ENCODE measurements around the gene HEATR5B.
A peak's percentile ranks its signal among the peaks of the same experiment; 100 is the strongest.
"Not testable (repeated sequence)": the region's sequence is repeated elsewhere in the genome, so short reads cannot be mapped to it uniquely, and the experiment has no call there.

The HEATR5B gene

DNA sequence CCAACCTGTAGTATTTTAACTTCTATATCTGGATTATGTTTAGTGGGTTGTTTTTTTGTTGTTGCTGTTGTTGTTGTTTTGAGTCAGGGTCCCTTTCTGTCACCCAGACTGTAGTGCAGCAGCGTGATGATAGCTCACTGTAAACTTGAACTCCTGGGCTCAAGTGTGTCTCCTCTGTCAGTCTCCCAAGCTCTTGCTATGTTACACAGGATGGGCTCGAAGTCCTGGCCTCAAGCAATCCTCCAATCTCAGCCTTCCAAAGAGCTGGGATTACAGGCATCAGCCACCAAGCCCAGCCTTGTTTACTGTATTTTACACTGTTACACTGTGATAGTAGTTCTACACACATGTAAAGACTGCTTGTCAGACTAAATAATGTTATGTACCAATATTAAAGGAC is 108.1 kb downstream of the HEATR5B start:
- no peak for DNase-seq

DNA sequence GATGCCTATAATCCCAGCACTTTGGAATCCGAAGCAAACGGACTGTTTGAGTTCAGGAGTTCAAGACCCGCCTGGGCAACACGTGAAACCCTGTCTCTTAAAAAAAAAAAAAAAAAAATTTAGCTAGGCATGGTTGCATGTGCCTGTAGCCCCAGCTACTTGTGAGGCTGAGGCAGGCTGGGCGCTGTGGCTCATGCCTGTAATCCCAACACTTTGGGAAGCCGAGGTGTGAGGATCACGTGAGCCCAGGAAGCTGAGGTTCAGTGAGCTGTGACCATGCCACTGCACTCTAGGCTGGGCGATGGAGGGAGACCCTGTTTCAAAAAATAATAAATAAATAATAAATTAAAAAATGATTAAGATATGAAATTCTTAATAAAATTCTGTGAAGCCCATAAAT is 108.9 kb downstream of the HEATR5B start:
- DNase-seq = no peak

DNA sequence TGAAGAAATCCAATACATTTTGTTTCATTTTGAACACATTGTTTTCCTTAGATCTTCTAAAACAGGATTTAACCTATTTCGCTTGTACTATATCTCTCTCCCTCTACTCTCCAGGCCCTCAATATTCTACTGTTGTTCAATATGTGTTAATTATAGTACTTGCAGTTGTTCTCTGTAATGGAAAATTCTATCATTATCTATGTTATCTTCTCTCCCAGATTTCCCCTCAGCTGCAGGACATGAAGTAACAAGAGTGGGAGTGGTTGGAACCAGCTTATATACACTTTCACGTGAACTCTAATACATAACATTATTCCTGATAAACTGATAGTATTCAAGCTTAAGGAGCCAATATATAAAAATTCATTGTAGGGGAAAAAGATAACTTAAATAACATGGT is 110.9 kb downstream of the HEATR5B start:
- no peak for DNase-seq

DNA sequence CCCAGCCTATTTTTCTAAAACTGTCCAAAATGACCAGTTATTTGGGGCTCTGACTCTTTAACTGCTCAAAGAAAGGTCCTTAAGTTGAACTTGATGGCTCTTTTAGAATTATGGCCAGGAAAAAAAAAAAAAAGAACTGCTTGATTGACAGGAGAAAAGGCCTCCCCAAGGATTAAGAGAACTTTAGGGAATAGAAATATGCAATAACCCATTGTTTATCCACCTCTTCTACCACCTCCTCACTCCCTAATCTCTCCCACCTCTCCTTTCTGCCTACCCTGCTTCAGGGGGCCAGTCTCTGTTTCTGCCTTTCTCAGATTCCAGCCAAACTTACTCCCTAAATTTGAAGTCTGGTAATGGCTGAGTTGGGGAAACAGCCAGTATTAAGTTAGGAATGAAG is 112.2 kb downstream of the HEATR5B start:
- DNase-seq = no peak

DNA sequence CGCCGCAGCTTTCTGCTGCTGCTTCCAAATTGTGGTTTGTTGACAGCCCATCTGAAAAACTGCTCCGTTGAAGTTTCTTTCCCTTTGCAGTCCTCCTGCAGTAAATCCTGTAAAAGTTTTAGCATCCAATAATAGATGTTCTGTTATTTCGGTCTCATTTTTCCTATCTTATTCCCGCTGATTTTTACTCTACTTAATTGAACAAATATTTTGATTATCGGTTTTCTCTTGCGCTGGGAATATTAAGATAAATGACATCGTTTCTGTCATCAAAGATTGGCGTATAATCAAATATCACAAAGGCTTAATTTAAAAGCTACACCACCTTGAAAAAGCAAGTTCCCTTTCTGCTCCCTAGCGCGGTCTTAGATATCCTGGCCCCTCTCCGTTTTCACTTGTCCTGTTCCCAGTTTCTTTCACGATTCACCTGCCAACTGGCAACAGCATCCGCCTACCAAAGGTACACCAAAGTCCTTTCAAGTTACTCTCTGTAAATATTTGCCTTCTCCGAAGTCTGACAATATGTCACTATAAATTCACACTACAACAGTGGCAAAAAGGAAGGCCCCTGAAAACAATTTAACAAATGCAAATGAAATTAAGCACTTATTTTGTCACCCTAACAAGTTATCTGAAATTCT is 116.8 kb downstream of the HEATR5B start:
- no peak for DNase-seq

DNA sequence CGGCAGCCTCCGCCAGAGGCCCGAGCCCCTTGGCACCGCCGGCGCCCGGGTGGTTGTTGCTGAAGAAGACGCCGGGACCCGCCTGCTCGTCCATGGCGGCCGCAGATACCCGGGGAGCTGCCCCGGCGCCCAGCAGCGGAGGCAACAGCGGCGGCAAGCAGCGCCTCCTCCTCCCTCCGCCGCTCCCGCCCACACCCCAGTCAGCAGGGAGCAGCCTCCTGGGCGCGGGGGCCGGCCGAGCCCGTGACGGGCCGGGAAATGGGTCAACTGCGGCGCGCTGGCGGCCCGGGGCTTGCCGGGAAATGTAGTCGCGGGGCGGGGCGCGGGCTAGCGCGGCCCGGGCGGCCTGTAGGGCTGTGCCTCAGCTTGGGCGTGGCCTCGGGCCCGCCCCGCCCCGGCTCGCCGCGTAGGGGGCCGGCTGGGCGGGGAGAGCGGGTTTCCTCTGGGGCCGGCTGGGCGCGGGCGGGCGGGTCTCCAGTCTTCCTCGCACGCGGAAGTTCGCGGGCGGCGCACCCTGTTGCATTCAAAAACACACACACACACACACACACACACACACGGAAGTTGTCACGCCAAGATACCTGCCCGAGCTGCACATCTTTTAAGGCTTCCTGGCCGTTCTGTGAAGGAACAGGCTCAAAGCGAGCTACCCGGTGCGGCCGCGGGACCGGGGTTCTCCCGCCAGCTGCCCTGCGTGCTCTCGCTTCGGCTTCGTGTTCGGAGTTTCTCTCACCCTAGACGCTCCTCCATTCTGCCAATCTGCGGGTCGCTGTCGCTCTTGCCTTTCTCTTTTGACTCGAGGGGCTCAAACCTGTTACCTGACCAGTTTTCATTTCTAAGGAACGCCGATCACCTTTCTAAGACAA is 117.6 kb downstream of the HEATR5B start, which contains the start of gene STRN:
Gene STRN, minus strand, starts transcription at position 167 of the 866 bp plus-strand sequence. Its CDS starts 73 bp downstream, at position 94.
- DNase-seq = peak in 1 of 2 experiments; percentile 83

DNA sequence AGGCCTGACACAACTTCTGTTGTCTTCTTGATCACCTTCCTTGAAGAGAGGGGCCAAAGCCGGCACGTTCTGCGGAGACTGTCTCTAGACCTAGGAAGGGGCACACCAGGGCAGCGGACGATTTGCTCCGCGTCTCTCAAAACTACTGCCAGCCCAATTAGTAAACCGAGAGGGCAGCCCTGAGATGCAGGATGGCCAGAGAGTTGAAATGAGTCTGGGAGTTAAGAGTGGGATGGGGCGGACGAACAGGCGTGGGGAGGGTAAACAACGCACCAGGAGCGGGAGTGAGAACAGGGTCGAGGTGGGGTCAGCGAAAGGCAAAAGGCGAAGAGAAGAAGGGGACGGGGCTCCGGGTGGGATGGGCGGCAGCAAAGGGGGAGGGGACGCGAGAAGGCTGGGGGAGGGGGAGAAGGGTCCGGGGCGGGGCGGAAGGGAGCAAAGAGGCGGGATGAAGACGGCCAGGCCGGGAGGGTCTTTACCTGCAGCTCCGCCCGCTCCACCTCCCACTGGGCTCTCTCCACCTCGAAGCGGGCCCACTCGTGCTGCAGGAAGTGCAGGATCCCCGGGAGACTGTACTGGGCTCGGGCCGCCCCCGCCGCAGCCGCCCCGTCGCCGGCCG is 118.3 kb downstream of the HEATR5B start:
- DNase-seq = no peak

DNA sequence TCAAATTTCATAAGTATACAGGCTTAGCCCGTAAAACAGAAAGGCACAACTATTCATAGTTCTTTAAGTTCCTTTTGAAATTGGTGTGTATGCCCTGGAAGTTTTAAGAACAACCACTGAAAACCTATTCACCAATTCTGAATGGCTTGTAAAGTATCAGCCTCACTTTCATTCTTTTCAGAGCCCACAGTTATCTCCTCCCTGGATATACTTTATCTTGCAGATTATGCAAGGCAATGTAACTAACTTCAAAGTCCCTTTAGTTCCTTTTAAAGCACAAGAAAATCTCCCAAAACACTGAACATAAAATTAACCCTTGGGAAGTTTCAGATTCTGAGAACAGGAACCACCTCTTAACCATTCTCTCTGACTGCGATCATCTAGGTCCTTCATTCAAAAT is 119.0 kb downstream of the HEATR5B start:
- DNase-seq = no peak

DNA sequence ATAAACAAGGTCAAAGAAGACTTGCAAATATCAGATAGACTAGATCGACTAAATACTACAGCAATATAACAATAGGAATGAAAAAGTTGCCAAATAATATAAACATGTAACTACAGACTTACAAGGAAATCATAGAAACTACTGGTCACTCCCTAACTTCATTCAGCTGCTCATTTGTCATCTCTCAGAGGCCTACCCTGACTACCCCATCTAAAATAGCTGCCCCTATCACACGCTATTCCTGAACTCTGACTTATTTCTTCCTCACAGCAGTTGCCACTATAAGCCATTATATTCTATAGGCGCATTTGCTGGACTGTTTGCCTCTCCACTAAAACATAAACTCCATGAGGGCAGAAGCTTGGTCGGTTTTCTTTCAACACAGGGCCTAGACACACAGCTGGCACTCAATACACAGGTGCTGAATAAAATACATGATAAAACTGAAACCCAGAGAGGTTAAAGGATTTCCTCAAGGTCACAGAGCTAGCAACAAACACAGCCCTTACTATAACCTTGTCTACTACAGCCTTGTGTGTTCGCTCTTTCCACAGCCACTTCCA is 119.6 kb downstream of the HEATR5B start:
- no peak for DNase-seq

DNA sequence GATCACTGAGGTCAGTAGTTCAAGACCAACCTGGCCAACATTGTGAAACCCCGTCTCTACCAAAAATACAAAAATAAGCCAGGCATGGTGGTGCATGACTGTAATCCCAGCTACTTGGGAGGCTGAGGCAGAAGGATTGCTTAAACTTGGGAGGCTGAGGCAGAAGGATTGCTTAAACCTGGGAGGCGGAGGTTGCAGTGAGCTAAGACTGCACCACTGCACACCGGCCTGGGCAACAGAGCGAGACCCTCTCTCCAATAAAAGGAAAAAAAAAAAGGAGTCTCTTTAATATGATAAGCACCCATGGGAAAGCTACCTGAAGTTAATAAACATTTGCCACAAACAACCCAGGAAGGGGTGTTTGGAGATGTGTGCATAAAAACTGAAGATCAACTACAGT is 120.4 kb downstream of the HEATR5B start:
- DNase-seq = no peak

DNA sequence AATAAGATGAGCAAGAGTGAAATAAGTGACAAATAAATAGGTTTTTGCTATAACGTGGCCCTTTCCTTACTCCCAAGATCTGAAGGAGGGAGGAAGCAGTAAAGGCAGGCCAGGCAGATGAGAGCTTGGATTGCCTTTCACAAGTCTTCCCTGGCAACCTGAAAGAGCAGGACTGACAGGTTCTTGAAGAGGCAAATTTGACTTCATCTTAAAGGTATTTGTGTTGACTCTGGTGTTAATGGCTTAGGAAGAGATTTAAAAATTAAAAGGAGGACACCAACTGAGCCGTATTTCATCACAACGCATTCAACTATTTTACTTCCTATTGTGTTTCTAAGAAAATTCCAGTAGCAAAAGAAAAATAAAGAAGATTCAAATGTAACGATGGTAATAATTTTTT is 121.1 kb downstream of the HEATR5B start:
- DNase-seq = no peak

DNA sequence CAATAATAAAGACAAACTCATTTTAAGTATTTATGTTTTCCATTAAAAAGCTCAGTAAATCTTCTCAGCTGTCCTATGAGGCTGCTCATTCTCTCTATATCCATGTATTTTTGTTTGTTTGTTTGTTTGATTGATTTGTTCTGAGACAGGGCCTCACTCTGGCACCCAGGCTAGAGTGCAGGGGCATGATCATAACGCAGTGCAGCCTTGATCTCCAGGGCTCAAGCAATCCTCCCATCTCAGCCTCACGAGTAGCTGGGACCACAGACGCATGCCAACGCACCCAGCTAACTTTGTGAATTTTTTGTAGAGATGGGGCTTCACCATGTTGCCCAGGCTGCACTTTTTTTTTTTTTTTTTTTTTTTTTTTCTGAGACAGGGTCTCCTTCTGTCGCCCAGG is 123.4 kb downstream of the HEATR5B start:
- no peak for DNase-seq

DNA sequence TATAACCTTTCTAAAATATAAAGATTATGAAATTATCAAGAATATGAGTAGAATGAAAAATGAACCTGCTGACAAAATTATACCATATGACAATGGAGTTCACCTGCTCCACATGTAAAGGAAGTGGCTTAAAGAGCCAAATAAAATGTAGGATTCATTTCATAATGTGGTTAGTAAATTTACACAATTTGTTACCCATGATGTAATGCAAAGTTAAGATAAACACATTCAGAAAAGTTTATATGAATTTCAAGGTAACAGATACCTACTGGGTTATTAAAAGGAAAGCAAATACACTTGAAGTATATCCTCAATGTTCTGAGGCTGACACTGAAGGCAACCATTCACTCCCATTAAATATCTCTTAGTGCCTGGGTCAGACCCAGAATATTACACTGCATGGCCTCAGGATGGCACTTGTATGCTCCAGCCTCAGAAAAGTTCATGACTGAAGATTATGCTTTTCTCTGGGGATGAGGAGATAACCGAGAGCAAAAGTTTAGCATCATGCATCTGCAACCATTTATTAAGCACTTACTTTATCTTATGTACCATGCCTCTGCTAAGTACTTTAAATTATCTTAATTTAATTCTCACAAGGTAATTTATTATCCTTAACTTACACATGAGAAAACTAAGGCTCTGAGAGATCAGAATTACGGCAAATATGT is 124.0 kb downstream of the HEATR5B start:
- no peak for DNase-seq

DNA sequence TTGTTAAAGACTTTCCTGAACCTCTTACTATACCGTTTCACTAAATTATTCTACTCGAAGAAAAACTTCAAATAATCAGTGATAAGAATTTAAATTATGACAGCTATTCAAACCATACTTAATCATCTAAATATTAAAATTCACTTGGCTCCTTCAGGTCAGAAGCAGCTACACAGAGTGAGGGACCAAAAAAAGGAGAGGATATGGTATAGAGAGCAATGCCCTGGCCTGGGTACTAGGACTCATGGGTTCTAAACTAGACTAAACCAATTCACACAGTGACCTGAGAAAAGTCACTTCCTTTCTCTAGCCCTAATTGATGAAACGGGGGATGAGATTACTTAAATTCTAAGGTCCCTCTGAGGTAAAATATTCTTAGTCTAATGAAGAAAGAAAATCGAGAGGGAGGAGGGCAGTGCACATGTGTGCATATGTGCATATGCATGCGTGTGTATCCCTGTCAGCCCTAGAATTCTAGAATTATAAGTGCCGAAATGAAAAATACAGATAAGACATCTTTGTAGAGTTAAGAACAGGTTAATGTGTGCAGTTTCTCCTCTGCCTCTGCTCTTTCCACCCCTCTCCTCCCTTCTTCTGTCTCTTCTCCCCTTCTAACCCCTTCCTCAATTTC is 129.1 kb downstream of the HEATR5B start:
- no peak for DNase-seq

DNA sequence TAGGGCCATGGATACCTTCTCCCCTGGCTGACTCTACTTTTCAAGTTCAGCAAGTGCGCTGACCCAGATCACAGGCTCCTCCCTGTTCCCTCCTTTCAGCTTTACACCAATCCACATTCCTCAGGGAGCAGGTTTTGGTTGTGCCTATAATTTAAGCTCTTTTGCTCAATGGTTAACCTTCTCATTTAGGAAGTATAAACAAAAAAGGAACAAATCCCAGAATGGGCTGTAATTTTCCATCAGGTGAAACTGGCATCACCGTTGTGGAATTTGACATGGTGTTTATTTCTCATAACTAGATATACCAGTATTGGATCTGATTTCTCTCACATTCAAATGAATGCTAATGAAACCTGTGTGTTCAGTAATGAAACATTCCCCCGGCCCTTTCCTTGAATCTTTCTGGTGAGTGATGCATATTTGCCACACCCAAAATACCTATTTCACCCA is 131.4 kb downstream of the HEATR5B start:
- DNase-seq = no peak

DNA sequence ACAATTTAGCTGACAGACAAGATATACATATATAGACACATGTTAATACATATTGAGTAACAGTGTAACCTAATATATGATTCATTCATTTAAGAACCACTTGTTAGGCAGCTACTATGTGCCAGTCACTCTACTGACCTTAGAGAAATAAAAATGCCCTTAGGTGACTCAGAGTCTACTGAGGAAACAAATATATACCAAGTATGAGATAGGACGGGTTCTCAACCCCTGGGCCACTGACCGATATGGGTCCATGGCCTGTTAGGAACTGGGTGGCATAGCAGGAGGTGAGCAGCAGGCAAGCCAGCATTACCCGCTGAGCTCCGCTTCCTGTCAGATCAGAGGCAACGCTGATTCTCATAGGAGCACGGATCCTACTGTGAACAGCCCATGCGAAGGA is 132.6 kb downstream of the HEATR5B start:
- DNase-seq = no peak

DNA sequence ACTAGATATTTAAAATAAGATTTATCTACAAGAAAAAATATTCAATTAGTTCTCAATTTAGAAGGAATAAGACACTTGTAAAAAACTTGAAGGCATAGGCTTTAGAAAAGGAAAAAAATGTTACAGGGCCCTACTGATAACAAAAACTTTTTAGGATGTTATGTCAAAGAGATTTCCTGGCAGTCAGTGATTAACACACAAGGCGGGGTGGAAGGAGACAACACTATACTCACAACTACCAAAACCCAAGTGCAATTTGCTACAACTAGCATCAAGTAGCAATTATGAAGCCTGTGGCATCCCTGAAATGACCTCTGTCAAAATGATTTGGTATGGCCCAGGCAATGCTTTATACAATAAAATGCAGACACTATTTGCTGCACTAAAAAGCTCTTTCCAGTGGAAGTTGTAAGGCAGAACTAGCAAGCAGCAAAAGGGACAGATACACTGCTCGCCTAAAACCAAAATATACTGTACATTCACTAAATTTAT is 133.1 kb downstream of the HEATR5B start:
- no peak for DNase-seq

DNA sequence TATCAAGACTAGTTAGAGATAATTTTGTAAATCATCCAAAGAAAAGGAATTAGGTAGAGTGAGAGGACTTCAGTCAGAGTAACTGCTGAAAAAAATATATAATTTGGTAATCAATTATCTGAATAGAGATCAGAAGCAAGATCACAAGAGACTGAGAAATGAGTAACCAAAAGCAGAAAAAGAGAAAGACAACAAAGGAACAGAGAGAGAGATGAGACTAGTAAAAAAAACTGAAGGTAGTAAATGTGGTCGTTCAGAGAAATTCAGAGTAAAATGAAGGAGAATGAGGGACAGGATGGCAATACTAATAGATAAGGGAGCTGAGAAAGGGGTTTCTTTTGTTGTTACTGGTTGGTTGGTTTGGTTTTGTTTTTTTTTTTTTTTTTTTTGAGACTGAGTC is 134.3 kb downstream of the HEATR5B start:
- no peak for DNase-seq

DNA sequence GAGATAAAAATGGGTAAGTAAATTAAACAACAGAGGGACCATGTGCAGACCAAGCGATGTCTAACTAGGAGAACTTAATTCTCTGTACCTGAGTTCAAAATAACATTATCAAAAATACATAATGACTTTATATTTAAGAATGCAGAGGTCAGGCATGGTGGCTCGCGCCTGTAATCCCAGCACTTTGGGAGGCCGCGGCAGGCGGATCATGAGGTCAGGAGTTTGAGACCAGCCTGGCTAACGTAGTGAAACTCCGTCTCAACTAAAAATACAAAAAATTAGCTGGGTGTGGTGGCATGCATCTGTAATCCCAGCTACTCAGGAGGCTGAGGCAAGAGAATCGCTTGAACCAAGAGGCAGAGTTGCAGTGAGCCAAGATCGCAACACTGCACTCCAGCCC is 138.9 kb downstream of the HEATR5B start:
- not testable (repeated sequence) for DNase-seq

DNA sequence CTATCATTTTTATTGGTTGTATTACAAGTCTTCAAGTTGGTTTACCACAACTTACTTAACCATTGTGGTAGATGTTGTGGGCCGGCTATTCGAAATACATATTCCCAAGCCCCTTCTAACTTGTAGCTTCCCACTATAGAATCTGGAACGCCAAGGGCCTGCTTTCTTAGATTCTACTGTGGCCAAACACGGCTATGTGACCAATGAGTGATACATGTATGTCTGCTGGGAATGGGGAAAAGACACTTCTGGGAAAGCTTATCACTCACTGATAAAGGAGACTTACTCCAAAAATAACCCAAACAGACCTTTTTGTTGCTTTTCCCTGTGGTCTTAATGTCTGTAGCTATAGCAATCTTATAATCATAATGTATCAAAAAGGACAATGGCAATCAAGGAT is 142.3 kb downstream of the HEATR5B start:
- DNase-seq = no peak

DNA sequence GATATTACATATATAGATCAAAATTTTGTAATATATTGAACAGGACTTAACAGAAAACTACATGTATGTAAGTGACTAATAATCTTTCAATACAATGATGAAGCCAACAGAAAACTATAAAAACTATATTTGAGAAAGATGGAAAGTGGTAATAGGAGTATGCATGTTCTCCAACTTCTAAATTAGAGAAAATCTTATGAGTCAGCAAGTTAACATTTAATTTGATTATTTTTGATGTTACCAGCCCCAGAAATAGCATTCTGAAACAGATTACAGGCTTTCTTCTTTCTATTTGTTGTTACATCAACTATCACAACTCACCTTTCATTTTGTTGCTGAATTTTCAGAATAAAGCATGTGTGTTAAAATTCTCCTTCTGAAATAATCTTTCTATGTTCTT is 147.6 kb downstream of the HEATR5B start:
- not testable (repeated sequence) for DNase-seq

DNA sequence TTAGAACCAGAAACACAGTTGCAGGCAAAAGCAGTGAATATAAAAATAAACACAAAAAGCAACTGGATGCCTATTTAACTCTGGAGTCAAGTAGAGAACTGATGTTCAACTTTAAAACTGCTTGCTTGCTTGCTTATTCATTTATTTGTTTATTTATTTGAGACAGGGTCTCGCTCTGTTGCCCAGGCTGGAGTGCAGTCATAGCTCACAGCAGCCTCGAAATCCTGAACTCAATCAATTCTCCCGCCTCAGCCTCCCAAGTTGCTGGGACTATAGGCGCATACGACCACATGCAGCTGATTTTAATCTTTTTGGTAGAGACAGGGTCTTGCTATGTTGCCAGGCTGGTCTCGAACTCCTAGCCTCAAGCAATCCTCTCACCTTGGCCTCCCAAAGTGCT is 152.5 kb downstream of the HEATR5B start:
- DNase-seq = not testable (repeated sequence)
